GM23248 (cell line): Measurements from ENCODE around the gene BCAS4.

Experiments used
- EZH2 ChIP-seq: fragments of 200-600 bp; sonication (generic); IDR thresholded peaks from 2 replicates; pipeline ENCODE4 v1.6.1; 2018; ENCODE audit warnings: antibody characterized with exemption, mild to moderate bottlenecking; ENCODE audit not compliant: insufficient read depth, poor library complexity, severe bottlenecking
- EZH2phosphoT487 ChIP-seq: fragments of 200-600 bp; sonication (generic); IDR thresholded peaks from 2 replicates; pipeline ENCODE4 v1.6.1; 2018; ENCODE audit warnings: antibody characterized with exemption, moderate library complexity, mild to moderate bottlenecking, low read depth; ENCODE audit not compliant: insufficient read depth

- TF ChIP-seq EZH2, result no peak
- no peak for TF ChIP-seq EZH2phosphoT487
Measured at GRCh38 chr20:50892394-50892793, 97.5 kb downstream of the BCAS4 start.
